HG03097 (cell line): ENCODE data around the gene SFT2D1.

Source experiments
- ATAC-seq: cut with Tn5 transposase; IDR thresholded peaks from one replicate; pipeline ENCODE4 v1.9.1; 2021; ENCODE audit not compliant: unreplicated experiment, low FRiP score

SFT2D1 gene

DNA sequence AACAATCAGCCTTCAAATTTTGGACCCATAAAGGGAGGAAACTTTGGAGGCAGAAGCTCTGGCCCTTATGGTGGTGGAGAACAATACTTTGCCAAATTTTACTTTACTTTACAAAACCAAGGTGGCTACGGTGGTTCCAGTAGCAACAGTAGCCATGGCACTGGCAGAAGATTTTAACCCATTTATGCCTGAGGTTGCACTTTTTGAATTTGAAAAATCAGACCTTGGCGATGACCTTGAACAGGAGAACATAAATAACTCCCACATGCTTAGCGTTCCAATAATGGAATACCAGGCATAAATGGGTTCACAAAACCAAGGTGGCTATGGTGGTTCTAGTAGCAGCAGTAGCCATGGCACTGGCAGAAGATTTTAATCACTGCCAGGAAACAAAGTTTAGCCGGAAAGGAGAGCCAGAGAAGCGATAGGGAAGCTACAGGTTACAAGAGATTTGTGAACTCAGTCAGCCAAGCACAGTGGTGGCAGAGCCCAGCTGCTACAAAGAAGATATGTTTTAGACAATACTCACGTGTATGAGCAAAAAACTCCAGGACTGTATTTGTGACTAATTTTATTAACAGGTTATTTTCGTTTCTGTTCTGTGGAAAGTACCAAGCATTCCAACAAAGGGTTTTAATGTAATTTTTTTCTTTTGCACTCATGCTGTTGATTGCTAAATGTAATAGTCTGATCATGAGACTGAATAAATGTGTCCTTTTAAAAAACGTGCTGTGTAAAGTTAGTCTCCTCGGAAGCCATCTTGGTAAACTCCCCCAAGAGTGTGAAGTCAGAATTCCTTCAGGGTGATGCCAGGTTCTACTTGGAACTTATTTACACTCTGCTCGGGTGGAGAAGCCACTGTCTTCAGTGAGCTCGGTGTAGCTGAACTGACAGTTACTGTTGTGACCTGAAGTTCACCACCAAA, 6.7 kb downstream of the SFT2D1 start:
- no peak for ATAC-seq

DNA sequence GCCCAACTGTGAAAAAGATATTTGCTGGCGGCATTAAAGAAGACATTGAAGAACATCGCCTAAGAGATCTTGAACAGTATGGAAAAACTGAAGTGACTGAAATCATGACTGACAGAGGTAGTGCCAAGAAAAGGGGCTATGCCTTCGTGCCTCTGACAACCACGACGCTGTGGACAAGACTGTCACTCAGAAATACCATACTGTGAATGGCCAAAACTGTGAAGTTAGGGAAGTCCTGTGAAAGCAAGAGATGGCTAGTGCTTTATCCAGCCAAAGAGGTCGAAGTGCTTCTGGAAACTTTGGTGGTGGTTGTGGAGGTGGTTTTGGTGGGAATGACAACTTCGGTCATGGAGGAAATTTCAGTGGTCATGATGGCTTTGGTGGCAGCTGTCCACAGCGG, 7.5 kb downstream of the SFT2D1 start:
- no peak for ATAC-seq

DNA sequence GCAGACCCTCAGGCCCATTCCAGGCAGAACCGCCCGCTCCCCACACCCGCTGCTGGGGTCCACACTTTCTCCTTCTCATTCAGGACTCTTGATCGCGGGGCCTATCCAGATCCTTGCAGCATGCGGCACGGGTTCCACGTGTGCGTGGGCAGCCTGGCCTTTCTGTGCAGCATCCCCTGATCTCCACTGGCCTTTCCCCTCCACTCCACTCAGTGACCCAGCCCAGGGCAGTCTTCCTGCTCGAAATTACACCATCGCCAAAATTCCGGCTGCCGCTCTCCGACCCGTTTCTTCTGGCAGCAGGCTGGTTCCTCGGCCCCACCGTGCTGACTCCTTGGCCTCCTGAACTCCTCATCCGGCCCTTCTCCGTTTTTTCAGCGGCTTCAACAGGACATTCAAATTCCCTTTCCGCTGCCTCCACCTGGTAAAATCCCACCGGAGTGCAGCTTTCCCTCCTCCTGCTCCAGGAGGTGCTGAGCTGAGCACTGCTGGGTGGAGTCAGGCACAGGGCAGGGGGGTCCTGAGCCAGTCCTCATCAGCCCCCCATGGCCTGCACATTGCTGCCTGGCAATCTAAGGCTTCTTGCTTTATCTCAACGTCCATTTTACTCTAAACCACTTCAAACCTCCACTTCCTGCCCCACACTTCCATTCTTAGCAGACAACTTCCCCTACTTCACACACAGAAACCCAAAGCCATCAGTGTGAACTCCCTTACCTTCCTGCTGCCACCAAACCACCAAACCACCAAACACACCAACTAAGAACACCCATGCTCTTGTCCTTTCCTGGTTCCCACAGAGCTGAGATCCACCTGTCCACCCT, 9.0 kb downstream of the SFT2D1 start:
- ATAC-seq = no peak

DNA sequence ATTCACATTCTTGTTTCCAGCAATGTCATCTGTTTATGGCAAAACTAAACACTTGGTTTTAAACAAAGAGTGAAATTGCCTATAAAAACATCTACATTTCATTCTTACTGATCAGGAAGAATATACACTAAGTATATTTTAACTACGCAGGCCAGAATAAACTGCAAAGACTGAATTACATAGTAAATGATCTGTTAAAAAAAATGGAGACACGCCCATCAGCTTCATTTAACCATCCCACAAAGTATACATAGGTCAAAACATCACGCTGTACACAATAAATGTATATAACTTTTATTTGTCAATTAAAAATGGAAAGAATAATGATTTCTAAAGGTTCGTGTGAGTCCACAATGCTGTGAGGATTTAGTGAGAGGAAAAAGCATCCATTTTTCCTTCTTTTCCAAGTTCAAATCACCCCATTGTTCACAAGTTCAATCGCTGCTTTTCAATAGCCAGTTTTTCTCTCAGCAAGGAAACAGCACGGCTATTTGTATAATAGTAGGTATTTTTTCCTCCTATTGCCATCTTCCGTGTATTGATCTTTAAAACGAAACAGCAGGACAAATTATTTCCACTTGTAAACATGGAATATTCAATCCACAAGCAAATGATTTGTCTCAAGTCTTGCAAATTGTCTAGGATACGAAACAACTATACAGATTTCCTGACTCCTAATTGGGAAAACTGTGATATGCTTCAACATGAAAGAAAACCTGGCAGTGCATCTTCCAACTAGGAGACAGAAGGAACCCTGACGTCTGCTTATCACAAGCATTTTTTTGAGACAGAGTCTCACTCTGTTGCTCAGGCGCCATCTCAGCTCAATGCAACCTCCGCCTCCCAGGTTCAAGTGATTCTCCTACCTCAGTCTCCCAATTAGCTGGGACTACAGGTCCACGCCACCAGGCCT, 10.6 kb downstream of the SFT2D1 start:
- no peak for ATAC-seq

DNA sequence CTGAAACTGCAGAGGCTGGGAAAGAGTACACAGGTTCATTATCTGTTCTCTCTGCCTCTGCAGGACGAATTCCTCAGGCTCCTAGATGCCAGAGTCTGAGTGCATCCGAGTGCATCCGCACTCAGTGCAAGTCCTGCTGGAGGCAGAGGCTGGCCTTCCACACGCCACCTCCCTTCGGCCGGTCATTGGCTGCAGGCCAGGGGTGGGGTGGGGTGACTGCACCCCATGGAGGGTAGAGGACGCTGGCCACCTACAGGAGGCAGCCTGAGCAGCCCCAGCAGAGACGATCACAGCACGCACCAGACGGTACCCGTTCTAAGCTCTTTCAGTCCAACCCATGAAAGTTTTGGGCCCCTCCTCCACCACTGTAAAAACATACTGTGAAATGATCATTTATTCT, 11.7 kb downstream of the SFT2D1 start:
- no peak for ATAC-seq

DNA sequence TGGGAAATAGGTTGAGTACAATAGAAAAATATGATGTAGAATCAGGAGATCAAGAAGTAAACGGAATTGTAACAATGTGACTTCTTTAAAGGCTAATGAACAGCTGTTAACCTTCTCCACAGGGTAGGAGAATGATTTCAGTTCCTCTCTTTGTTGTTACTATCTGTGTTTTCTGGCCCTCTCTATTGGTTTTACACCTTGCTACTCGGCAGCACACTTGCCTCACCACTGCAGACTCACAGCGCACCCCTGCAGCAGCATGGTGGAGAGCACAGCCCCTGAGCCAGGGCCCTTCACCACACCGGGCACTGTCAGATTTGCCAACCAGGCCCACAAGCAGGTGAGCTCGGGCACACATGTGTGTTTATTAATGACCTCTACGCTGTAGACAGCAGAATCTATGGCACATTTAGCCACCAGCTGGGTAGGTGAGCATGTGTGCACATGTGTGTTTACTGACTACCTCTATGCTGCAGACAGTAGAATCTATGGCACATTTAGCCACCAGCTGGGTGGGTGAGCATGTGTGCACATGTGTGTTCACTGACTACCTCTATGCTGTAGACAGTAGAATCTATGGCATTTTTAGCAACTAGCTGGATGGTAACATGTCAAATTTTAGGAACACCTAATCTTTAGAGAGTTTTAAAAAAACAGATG, 16.8 kb downstream of the SFT2D1 start:
- no peak for ATAC-seq

DNA sequence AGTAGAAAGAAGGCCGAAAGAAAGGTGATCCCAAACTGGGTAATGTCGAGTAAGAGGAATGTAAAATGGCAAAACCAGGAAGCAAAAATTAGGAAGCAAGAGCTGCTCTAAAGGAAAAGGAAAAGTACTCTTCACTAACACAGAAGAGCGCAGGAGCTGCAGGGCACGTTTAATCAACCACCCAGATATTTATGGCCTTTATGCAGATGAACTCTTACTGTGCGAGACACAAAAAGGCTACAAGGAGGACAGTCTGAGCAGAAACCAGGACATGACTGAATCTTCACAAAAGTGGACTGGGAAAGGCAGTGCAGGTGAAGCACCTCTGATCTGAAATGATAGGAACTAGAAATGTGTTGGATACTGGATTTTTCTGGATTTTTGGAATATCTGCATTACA, 18.9 kb downstream of the SFT2D1 start:
- ATAC-seq = no peak

DNA sequence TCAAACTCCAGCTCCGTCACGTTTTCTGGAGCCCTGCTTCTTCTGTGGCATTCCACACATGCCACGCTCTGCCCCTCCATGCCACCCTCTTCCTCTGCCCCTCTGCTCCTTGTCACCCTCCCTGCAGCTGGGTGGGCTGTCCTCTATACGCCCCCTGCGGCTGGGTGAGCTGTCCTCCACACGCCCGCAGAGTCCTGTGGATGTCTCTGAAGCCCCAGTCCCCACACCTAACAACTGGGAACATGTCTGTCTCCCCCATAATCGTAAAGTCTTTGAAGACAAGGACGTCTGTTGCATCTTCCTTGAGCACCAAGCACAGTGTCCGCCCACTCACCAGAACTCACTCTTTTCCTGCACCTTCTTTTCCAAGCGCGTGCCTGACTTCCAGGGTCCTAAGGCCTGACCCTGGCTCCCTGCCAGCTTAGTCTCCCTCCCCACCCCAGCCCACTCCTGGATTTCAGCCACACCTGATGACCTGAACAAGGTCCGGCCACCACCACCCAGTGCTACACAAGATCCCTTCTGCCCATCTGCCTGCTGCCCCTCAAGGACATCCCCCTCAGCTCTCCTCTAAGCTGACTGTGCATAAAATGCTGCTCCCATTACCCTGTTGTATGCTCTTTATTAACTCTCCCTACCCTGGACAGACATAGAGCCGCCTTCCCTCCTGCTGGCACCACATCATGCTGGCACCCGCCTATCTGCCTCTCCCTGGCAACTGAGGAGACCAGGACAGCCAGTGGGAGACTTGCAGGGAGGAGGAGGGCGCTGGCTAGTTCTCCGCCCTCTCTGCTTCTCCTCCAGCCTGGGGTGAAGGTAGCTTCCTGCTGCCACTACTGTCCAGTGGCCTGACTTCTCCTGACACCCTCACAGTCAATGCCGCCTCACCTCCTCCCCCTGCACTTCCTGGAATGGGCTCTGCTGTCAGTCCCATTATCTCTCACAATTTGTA, 23.4 kb downstream of the SFT2D1 start:
- ATAC-seq = no peak

DNA sequence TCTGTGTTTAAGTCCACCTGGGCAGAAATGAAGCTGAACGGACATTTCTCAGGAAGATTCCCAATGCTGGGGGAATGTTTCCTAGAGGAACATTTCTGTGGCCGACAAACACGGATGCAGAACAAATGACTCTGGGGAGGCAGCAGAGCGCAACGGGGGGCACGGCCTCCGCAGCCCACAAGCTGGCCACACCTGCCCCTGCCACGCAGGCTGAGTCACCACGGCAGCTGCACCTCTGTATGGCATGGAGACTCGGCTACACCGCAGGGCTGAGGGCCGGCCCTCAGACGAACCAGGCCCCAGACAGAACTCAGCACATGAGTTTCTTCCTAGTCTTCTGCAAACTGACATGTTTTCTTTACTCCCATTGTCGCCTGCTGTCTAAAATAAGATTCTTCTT, 24.1 kb downstream of the SFT2D1 start:
- ATAC-seq = no peak

DNA sequence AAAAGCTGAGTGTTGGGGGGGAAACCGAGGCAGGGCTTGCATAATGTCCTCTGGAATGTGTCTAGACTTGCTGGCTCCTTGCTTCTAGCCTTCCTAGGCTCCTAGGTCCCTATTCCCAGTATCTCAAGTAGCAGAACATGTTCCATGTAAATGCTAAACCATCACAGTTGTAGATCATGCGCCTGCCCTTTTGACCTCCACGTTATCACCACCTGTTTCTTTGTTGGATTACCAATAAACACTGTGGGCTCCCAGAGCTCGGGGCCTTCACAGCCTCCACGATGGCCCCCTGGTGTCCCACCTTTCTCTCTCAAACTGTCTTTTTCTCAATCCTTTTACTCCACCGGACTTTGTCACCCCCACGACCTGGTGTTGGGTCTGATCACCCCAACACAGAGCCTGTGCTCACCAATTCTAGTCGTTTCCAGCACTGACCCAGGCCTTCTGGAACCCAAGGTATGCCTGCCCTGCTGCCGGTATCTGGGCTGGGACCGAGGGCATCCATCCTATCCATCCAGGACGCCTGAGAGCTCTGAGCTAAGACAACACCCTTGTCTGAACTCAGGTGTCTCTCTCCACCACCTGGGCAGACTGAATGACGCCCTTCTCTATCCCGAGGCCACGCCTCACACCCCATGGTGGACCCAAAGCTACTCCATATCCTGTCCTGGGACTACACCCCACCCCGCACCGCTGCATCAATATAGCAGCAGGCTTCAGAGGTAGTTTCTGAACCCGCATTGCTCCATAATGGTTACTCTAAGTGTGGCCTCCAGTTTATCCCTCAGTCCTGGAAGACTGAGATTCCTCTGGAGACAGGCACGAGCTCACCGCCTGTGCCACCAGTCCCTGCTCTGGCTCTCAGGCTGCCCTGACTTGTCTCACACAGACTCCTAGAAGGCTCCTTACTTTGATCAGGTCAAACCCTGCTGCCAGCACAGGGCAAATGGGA, 24.8 kb downstream of the SFT2D1 start:
- no peak for ATAC-seq

DNA sequence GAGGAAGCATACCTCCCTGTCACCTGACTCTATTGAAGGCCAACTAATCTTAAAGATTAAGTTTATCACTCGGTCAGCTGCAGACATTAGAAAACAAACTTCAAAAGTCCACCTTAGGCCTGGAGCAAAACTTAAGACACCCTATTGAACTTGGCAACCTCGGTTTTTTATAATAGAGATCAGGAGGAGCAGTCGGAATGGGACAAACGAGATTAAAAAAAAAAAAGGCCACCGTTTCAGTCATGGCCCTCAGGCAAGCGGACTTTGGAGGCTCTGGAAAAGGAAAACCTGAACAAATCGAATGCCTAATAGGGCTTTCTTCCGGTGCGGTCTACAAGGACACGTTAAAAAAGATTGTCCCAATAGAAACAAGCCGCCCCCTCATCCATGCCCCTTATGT, 26.9 kb downstream of the SFT2D1 start:
- ATAC-seq = no peak

DNA sequence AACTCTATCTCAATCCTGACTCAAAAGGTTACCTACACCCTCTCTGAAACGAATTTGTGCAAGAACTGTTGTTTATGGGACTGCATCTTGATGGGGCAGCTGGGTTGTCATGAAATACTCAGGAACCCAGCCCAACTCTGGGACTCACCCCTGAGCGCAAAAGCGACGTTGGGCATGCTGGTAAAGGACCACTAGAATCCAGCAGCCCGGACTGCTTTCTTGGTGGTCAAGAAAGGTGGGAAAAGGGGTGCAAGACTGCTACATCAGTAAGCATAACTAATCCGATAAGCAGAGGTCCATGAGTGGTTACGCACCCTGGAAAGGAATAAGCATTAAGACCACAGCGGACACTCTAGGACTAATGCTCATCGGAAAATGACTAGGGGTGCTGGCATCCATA, 27.9 kb downstream of the SFT2D1 start:
- no peak for ATAC-seq

DNA sequence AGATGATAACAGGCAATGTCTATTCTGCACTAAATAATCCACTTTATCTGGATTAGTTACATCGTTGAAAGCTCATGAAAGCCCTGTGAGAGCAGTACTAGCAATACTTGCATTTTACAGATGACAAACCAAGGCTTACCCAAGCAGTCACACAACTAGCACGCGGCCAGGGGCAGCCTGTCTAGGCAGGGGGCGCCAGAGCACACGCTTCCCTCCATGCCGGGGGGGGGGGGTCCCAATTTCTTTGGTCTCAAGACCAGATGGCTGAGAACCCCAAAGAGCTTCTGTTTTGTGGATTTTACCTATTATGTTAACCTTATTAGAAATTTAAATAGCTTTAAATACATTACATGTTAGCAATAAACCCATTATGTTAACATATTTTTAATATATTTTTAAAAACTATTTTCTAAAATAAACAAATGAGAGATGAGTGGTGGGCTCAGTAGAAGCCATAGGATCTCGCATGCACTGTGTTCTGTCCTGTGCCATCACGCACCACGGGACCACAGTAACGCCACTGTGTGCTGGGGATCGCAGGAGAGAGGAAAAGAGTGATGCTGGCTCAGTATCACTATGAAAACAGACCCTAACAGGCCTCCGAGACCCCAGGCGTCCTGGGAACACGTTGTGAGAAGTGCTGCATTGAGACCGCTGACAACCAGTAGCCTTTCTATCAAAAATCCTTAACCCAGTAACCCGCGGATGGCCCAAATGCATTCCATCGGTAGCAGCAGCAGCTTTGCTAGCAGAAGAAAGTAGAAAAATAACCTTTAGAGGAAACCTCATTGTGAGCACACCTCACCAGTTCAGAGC, 28.9 kb downstream of the SFT2D1 start:
- ATAC-seq = no peak

DNA sequence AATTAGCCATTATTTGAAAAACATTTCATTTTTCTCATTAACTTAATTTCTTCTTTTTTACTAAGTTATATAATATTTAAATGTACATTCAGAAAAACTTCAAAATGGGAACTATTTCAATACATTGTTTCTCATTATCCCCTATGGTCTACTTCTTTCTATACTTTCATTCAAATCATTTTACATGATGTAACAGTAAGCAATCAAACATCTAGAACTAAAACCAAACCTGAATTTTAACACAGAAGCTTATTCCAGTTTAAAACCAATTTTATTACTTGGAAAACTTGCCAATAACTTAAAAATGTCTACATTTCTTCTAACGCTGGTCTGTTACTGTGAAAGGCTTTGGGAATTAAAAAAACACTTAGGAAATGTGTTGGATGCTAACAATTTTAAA, 29.5 kb downstream of the SFT2D1 start:
- ATAC-seq = no peak

DNA sequence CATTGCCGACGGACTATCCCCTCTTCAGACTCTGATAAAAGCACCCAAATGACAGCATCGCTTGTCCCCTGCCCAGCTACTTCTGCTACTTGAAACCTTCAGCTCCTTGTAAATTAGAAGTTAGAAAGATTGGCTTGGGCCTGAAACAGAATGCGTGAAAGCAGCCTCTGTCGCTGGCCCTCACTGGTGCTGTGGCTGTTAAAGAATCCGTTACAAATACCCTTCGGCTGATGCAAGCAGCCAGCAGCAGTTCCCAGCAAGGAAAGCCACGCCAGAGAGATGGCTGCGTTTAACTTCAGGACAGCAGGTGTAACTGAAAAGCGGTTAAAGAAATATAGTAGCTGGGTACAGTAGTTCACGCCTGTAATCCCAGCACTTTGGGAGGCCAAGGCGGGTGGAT, 31.7 kb downstream of the SFT2D1 start:
- ATAC-seq = no peak

DNA sequence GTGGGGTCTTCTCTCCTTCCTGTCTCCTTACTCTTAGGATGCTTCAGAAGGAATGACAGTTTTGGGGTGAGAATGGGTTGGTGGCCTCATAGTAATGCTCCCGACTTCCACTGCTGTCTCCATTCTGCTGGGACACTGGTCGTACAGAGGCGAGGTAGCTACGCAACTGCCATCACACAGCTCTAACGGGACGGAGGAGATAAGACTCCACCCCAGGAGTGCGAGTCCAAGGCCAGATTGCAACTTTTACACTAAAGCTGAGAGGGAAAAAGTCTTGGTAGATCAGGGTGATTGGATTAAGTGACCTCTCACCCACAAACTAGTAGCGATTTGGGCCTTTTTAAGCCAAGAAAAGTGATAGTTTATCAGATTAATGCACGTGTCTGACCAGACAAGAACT, 32.4 kb downstream of the SFT2D1 start:
- ATAC-seq = no peak
